Right kidney (tissue), 1 donor: ENCODE measurements around the gene DTYMK.

Experiments used
- DNase-seq: peaks from one replicate; pipeline ENCODE4 v3.0.0-alpha.2; 2016

The DTYMK gene

GRCh38 chr2:241649927-241650326 is 36.7 kb downstream of the DTYMK start:
- DNase-seq, result no peak

- DNase-seq, result no peak
Measured at GRCh38 chr2:241649404-241649803, 37.2 kb downstream of the DTYMK start.

- DNase-seq, result no peak
Measured at GRCh38 chr2:241648453-241648852, 38.2 kb downstream of the DTYMK start.

- no peak for DNase-seq
Measured at GRCh38 chr2:241645915-241646645, 40.5 kb downstream of the DTYMK start.

- no peak for DNase-seq
Measured at GRCh38 chr2:241645056-241645914, 41.3 kb downstream of the DTYMK start.

- DNase-seq, result no peak
Measured at GRCh38 chr2:241641631-241642030, 45.0 kb downstream of the DTYMK start.

- DNase-seq, result no peak
Measured at GRCh38 chr2:241640165-241640795, 46.3 kb downstream of the DTYMK start.

- DNase-seq, result no peak
Measured at GRCh38 chr2:241639385-241639784, 47.2 kb downstream of the DTYMK start.

- DNase-seq, result no peak
Measured at GRCh38 chr2:241638940-241639339, 47.7 kb downstream of the DTYMK start.

GRCh38 chr2:241637795-241638660 is 48.6 kb downstream of the DTYMK start:
- DNase-seq, result no peak

GRCh38 chr2:241637018-241637794 is 49.4 kb downstream of the DTYMK start, which contains the start of the genes ATG4B and THAP4:
ATG4B (plus strand) TSS chr2:241637693; CDS start chr2:241637715, 22 bp downstream.
THAP4 (minus strand) TSS chr2:241637158; CDS start chr2:241637017, 141 bp downstream.
- peak; percentile 100 for DNase-seq

- peak; percentile 77 for DNase-seq
Measured at GRCh38 chr2:241636182-241637017, 50.2 kb downstream of the DTYMK start.

GRCh38 chr2:241635756-241636155 is 50.9 kb downstream of the DTYMK start:
- DNase-seq, result peak; percentile 23

- DNase-seq, result no peak
Measured at GRCh38 chr2:241633561-241633960, 53.1 kb downstream of the DTYMK start.

GRCh38 chr2:241632478-241633325 is 53.9 kb downstream of the DTYMK start:
- DNase-seq, result no peak

GRCh38 chr2:241629762-241630435 is 56.7 kb downstream of the DTYMK start:
- no peak for DNase-seq

- DNase-seq, result no peak
Measured at GRCh38 chr2:241627675-241628074, 58.9 kb downstream of the DTYMK start.
